Chondrocyte (in vitro differentiated cells): Measurements from ENCODE around the gene CCND1. TPM values are rescaled to one million over a fixed set of nuclear protein-coding genes. Genes with fewer than 3 reads are reported as not detected.

Source experiments
- DNase-seq: peaks from one replicate; pipeline ENCODE4 v3.0.0; 2021; ENCODE audit warnings: mixed read lengths, low spot score
- H3K27ac Mint-ChIP-seq: one replicate; pipeline ENCODE4 v1.8.0; 2021; ENCODE audit warnings: mild to moderate bottlenecking, moderate library complexity, mixed read lengths; ENCODE audit not compliant: unreplicated experiment
- H3K27me3 Mint-ChIP-seq: 2 replicates; pipeline ENCODE4 v1.8.0; 2021; ENCODE audit warnings: low read depth, mixed read lengths
- H3K36me3 Mint-ChIP-seq: 2 replicates; pipeline ENCODE4 v1.8.0; 2021; ENCODE audit warnings: low read depth, mixed read lengths
- H3K4me1 Mint-ChIP-seq: 2 replicates; pipeline ENCODE4 v1.8.0; 2021; ENCODE audit warnings: low read depth, mild to moderate bottlenecking, mixed read lengths
- H3K4me3 Mint-ChIP-seq: one replicate; pipeline ENCODE4 v1.8.0; 2021; ENCODE audit warnings: mild to moderate bottlenecking, moderate library complexity, mixed read lengths; ENCODE audit not compliant: unreplicated experiment
- H3K9me3 Mint-ChIP-seq: 2 replicates; pipeline ENCODE4 v1.8.0; 2021; ENCODE audit warnings: low read depth, mixed read lengths
- CTCF ChIP-seq: fragments of 200-600 bp; sonication (generic); IDR thresholded peaks from 2 replicates; pipeline ENCODE4 v1.5.0; 2021; ENCODE audit warnings: antibody characterized with exemption, mild to moderate bottlenecking, moderate library complexity
- total RNA-seq: library from RNA; stranded (reverse); gene quantifications from 3 replicates; pipeline ENCODE4 v1.2.1, GENCODE V29; 2021

Gene CCND1
- total RNA-seq, 1 donor from 2014 or later, result 129 TPM

GRCh38 chr11:69651834-69652620 is 11.1 kb downstream of the CCND1 start:
- peaks cover 2% of the 10 kb centered on the region for H3K4me1 Mint-ChIP-seq
- no peak overlapping the region for H3K27ac Mint-ChIP-seq
- no peaks in the 10 kb centered on the region for H3K27me3 Mint-ChIP-seq
- no peaks in the 10 kb centered on the region for H3K9me3 Mint-ChIP-seq
- TF ChIP-seq CTCF, result no peak
- H3K4me3 Mint-ChIP-seq, result no peak overlapping the region
- H3K36me3 Mint-ChIP-seq, result peaks cover 14% of the 10 kb centered on the region
- DNase-seq, result peak; percentile 41

- H3K4me3 Mint-ChIP-seq, result no peak overlapping the region
- no peaks in the 10 kb centered on the region for H3K9me3 Mint-ChIP-seq
- peaks cover 2% of the 10 kb centered on the region for H3K4me1 Mint-ChIP-seq
- H3K27ac Mint-ChIP-seq, result no peak overlapping the region
- no peaks in the 10 kb centered on the region for H3K27me3 Mint-ChIP-seq
- H3K36me3 Mint-ChIP-seq, result peaks cover 14% of the 10 kb centered on the region
- peak; percentile 29 for DNase-seq
- TF ChIP-seq CTCF, result no peak
These were observed 12.0 kb downstream of the CCND1 start for GRCh38 chr11:69652999-69653398.

GRCh38 chr11:69653406-69653960 is 12.5 kb downstream of the CCND1 start:
- DNase-seq, result peak; percentile 55
- Mint-ChIP-seq H3K27ac (no peak overlapping the region), H3K27me3 (no peaks in the 10 kb centered on the region), H3K9me3 (no peaks in the 10 kb centered on the region), H3K36me3 (peaks cover 14% of the 10 kb centered on the region), H3K4me1 (peaks cover 2% of the 10 kb centered on the region), H3K4me3 (no peak overlapping the region)
- no peak for TF ChIP-seq CTCF

- Mint-ChIP-seq H3K27ac (no peak overlapping the region), H3K36me3 (peaks cover 14% of the 10 kb centered on the region), H3K4me1 (peaks cover 2% of the 10 kb centered on the region), H3K27me3 (no peaks in the 10 kb centered on the region), H3K9me3 (no peaks in the 10 kb centered on the region), H3K4me3 (no peak overlapping the region)
- DNase-seq, result peak; percentile 92
- TF ChIP-seq CTCF, result no peak
These were observed 13.2 kb downstream of the CCND1 start for GRCh38 chr11:69654001-69654659.

- Mint-ChIP-seq H3K27ac (no peak overlapping the region), H3K27me3 (no peaks in the 10 kb centered on the region), H3K4me1 (no peaks in the 10 kb centered on the region), H3K36me3 (peaks cover 9% of the 10 kb centered on the region), H3K4me3 (no peak overlapping the region), H3K9me3 (no peaks in the 10 kb centered on the region)
- peak; percentile 68 for DNase-seq
- no peak for TF ChIP-seq CTCF
These were observed 13.9 kb downstream of the CCND1 start for GRCh38 chr11:69654660-69655478.
